ENCODE data around the gene CAMK2N1. TPM values are rescaled to one million over a fixed set of nuclear protein-coding genes. Genes with fewer than 3 reads are reported as not detected.

The CAMK2N1 gene
- total and polyA plus RNA-seq, 2 experiments from 2014 or later, result 0.52 to 2.9 TPM

DNA sequence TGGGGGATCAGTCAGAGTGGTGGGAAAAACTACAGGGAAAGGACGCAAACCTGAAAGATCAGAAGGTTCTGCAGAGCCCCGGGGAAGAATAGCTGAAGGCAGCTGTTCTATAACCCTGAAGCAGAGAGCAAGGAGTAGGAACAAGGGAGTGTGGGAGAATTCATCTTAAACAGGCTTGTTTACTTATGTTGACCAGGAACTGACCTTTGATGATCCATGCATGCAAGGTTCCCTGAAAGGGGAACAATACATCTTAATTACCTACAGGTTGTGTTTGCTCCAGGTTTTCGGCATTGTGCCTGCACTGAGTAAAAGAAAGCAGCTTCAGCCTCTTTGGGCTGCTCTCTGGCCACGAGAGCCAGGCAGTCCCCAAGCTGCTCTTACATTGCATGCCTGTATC is 47.6 kb upstream of the CAMK2N1 start (continued):
- TF ChIP-seq, protein P1, sequence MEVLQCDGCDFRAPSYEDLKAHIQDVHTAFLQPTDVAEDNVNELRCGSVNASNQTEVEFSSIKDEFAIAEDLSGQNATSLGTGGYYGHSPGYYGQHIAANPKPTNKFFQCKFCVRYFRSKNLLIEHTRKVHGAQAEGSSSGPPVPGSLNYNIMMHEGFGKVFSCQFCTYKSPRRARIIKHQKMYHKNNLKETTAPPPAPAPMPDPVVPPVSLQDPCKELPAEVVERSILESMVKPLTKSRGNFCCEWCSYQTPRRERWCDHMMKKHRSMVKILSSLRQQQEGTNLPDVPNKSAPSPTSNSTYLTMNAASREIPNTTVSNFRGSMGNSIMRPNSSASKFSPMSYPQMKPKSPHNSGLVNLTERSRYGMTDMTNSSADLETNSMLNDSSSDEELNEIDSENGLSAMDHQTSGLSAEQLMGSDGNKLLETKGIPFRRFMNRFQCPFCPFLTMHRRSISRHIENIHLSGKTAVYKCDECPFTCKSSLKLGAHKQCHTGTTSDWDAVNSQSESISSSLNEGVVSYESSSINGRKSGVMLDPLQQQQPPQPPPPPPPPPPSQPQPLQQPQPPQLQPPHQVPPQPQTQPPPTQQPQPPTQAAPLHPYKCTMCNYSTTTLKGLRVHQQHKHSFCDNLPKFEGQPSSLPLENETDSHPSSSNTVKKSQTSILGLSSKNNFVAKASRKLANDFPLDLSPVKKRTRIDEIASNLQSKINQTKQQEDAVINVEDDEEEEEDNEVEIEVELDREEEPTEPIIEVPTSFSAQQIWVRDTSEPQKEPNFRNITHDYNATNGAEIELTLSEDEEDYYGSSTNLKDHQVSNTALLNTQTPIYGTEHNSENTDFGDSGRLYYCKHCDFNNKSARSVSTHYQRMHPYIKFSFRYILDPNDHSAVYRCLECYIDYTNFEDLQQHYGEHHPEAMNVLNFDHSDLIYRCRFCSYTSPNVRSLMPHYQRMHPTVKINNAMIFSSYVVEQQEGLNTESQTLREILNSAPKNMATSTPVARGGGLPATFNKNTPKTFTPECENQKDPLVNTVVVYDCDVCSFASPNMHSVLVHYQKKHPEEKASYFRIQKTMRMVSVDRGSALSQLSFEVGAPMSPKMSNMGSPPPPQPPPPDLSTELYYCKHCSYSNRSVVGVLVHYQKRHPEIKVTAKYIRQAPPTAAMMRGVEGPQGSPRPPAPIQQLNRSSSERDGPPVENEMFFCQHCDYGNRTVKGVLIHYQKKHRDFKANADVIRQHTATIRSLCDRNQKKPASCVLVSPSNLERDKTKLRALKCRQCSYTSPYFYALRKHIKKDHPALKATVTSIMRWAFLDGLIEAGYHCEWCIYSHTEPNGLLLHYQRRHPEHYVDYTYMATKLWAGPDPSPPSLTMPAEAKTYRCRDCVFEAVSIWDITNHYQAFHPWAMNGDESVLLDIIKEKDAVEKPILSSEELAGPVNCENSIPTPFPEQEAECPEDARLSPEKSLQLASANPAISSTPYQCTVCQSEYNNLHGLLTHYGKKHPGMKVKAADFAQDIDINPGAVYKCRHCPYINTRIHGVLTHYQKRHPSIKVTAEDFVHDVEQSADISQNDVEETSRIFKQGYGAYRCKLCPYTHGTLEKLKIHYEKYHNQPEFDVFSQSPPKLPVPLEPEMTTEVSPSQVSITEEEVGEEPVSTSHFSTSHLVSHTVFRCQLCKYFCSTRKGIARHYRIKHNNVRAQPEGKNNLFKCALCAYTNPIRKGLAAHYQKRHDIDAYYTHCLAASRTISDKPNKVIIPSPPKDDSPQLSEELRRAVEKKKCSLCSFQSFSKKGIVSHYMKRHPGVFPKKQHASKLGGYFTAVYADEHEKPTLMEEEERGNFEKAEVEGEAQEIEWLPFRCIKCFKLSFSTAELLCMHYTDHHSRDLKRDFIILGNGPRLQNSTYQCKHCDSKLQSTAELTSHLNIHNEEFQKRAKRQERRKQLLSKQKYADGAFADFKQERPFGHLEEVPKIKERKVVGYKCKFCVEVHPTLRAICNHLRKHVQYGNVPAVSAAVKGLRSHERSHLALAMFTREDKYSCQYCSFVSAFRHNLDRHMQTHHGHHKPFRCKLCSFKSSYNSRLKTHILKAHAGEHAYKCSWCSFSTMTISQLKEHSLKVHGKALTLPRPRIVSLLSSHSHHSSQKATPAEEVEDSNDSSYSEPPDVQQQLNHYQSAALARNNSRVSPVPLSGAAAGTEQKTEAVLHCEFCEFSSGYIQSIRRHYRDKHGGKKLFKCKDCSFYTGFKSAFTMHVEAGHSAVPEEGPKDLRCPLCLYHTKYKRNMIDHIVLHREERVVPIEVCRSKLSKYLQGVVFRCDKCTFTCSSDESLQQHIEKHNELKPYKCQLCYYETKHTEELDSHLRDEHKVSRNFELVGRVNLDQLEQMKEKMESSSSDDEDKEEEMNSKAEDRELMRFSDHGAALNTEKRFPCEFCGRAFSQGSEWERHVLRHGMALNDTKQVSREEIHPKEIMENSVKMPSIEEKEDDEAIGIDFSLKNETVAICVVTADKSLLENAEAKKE (CRISPR knock-in tag; IDR thresholded peaks at IDR 0.05), result no peak
- TF ChIP-seq JUNB (IDR thresholded peaks at IDR 0.05; ENCODE audit: unreplicated experiment), result no peak
- TF ChIP-seq, protein P2, sequence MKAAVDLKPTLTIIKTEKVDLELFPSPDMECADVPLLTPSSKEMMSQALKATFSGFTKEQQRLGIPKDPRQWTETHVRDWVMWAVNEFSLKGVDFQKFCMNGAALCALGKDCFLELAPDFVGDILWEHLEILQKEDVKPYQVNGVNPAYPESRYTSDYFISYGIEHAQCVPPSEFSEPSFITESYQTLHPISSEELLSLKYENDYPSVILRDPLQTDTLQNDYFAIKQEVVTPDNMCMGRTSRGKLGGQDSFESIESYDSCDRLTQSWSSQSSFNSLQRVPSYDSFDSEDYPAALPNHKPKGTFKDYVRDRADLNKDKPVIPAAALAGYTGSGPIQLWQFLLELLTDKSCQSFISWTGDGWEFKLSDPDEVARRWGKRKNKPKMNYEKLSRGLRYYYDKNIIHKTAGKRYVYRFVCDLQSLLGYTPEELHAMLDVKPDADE (IDR thresholded peaks at IDR 0.05), result no peak

DNA sequence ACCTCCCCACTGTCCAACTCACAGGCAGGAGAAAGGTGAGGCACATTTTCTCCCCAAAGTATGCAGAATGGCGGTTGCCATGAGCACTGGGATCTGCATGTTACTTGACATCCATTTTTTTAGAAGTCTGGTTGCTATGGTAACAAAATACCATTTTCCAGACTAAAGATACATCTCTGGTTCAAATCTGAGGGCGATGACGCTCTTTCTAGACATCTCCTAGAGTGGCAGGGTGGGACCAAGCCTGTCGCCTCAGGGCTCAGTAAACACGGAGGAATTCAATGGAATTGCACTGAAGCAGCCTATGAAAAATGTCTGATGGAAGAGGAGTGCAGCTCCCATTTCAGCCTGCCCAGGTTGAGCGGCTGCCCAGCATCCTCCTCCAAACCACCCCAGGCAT is 44.9 kb upstream of the CAMK2N1 start:
- DNase-seq (ENCODE audit: low spot score), result no peak
- H3K4me1 Mint-ChIP-seq, result 0 out of 3 replicates have a peak, but pooled peaks cover 2% of the 10 kb centered on the region
- Histone ChIP-seq H2AFZ (no peak overlapping the region), H3K27ac (ENCODE audit: low read depth) (no peak overlapping the region), H4K20me1 (replicated peaks; ENCODE audit: insufficient read depth) (no peaks in the 10 kb centered on the region), H3K9me2 (ENCODE audit: insufficient read depth) (no peaks in the 10 kb centered on the region), H3F3A (replicated peaks; ENCODE audit: low read depth) (no peaks in the 10 kb centered on the region), H3K36me3 (ENCODE audit: insufficient read depth) (no peaks in the 10 kb centered on the region), H3K4me1 (ENCODE audit: insufficient read depth) (no peaks in the 10 kb centered on the region), H3K27me3 (ENCODE audit: insufficient read depth) (no peaks in the 10 kb centered on the region), H3K4me3 (no peak overlapping the region), H3K4me2 (no peak overlapping the region), H3K79me2 (replicated peaks; ENCODE audit: insufficient read depth) (no peaks in the 10 kb centered on the region)
- no peak overlapping the region for H3K4me3 Mint-ChIP-seq
- no peak overlapping the region for H3K27ac Mint-ChIP-seq
- no peak for ATAC-seq
- H3K36me3 Mint-ChIP-seq (ENCODE audit: low read depth), result no peaks in the 10 kb centered on the region
- peaks cover 4% of the 10 kb centered on the region for H3K27me3 Mint-ChIP-seq (ENCODE audit: insufficient read depth, low read depth, poor library complexity)
- no peaks in the 10 kb centered on the region for H3K9me3 Mint-ChIP-seq
- TF ChIP-seq, protein P3, sequence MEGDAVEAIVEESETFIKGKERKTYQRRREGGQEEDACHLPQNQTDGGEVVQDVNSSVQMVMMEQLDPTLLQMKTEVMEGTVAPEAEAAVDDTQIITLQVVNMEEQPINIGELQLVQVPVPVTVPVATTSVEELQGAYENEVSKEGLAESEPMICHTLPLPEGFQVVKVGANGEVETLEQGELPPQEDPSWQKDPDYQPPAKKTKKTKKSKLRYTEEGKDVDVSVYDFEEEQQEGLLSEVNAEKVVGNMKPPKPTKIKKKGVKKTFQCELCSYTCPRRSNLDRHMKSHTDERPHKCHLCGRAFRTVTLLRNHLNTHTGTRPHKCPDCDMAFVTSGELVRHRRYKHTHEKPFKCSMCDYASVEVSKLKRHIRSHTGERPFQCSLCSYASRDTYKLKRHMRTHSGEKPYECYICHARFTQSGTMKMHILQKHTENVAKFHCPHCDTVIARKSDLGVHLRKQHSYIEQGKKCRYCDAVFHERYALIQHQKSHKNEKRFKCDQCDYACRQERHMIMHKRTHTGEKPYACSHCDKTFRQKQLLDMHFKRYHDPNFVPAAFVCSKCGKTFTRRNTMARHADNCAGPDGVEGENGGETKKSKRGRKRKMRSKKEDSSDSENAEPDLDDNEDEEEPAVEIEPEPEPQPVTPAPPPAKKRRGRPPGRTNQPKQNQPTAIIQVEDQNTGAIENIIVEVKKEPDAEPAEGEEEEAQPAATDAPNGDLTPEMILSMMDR (conservative IDR thresholded peaks at IDR 0.05; ENCODE audit: low read depth in 2 of 2), result no peak
- no peak for TF ChIP-seq STAT1 (IDR thresholded peaks at IDR 0.05; ENCODE audit: unreplicated experiment)
- TF ChIP-seq, protein P4, sequence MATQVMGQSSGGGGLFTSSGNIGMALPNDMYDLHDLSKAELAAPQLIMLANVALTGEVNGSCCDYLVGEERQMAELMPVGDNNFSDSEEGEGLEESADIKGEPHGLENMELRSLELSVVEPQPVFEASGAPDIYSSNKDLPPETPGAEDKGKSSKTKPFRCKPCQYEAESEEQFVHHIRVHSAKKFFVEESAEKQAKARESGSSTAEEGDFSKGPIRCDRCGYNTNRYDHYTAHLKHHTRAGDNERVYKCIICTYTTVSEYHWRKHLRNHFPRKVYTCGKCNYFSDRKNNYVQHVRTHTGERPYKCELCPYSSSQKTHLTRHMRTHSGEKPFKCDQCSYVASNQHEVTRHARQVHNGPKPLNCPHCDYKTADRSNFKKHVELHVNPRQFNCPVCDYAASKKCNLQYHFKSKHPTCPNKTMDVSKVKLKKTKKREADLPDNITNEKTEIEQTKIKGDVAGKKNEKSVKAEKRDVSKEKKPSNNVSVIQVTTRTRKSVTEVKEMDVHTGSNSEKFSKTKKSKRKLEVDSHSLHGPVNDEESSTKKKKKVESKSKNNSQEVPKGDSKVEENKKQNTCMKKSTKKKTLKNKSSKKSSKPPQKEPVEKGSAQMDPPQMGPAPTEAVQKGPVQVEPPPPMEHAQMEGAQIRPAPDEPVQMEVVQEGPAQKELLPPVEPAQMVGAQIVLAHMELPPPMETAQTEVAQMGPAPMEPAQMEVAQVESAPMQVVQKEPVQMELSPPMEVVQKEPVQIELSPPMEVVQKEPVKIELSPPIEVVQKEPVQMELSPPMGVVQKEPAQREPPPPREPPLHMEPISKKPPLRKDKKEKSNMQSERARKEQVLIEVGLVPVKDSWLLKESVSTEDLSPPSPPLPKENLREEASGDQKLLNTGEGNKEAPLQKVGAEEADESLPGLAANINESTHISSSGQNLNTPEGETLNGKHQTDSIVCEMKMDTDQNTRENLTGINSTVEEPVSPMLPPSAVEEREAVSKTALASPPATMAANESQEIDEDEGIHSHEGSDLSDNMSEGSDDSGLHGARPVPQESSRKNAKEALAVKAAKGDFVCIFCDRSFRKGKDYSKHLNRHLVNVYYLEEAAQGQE (IDR thresholded peaks at IDR 0.05; ENCODE audit: unreplicated experiment), result no peak
- TF ChIP-seq JUNB (IDR thresholded peaks at IDR 0.05; ENCODE audit: unreplicated experiment), result no peak
- TF ChIP-seq ZNF114 (CRISPR knock-in tag; IDR thresholded peaks at IDR 0.05), result no peak
- no peak for TF ChIP-seq EZH2phosphoT487 (IDR thresholded peaks at IDR 0.05; ENCODE audit: unreplicated experiment)

All from GM23338 (cell line).